Measurements from ENCODE around the gene CDC42EP3. TPM values are rescaled to one million over a fixed set of nuclear protein-coding genes. Genes with fewer than 3 reads are reported as not detected.

The CDC42EP3 gene
- total and polyA plus RNA-seq, 8 donors = 6.7 to 89.7 (median 17.2) TPM

- Histone ChIP-seq H3K27ac (peak overlapping the region in 1 of 5 donors; percentile 17), H3K4me3 (peak overlapping the region in 2 of 4 donors; percentile 84 to 90), H3K9me3 (no peaks in the 10 kb centered on the region), H3K27me3 (no peaks in the 10 kb centered on the region), H3K36me3 (peaks cover 0 to 7% (median 6%) of the 10 kb centered on the region in 4 donors), H3K4me1 (peaks cover 28 to 85% (median 57%) of the 10 kb centered on the region in 4 donors)
- intact Hi-C loops (cut with DNase I; ENCODE audit: low total_unique reads) = no loop called here
- DNase-seq = no peak
- WGBS, 5 donors = 81 to 94% (median 88%) methylated on average over 2 of the region's 2 CpGs
- TF ChIP-seq, protein P1, sequence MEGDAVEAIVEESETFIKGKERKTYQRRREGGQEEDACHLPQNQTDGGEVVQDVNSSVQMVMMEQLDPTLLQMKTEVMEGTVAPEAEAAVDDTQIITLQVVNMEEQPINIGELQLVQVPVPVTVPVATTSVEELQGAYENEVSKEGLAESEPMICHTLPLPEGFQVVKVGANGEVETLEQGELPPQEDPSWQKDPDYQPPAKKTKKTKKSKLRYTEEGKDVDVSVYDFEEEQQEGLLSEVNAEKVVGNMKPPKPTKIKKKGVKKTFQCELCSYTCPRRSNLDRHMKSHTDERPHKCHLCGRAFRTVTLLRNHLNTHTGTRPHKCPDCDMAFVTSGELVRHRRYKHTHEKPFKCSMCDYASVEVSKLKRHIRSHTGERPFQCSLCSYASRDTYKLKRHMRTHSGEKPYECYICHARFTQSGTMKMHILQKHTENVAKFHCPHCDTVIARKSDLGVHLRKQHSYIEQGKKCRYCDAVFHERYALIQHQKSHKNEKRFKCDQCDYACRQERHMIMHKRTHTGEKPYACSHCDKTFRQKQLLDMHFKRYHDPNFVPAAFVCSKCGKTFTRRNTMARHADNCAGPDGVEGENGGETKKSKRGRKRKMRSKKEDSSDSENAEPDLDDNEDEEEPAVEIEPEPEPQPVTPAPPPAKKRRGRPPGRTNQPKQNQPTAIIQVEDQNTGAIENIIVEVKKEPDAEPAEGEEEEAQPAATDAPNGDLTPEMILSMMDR (IDR thresholded peaks at IDR 0.05) = no peak
- no peak for TF ChIP-seq EP300 (IDR thresholded peaks at IDR 0.05)
- no peak for TF ChIP-seq POLR2A (IDR thresholded peaks at IDR 0.05)
- TF ChIP-seq POLR2AphosphoS5 (IDR thresholded peaks at IDR 0.05) = no peak
Observed at GRCh38 chr2:37667704-37668103, 3.7 kb downstream of the CDC42EP3 start.

- TF ChIP-seq POLR2AphosphoS5 (IDR thresholded peaks at IDR 0.05) (no peak), EP300 (IDR thresholded peaks at IDR 0.05) (no peak), POLR2A (IDR thresholded peaks at IDR 0.05) (no peak)
- TF ChIP-seq, protein P1 (IDR thresholded peaks at IDR 0.05) = no peak
- Histone ChIP-seq H3K27ac (peak overlapping the region in 3 of 5 donors; percentile 3 to 44 (median 13)), H3K9me3 (no peaks in the 10 kb centered on the region), H3K36me3 (peaks cover 0 to 7% (median 6%) of the 10 kb centered on the region in 4 donors), H3K4me1 (peaks cover 24 to 93% (median 58%) of the 10 kb centered on the region in 4 donors), H3K27me3 (no peaks in the 10 kb centered on the region), H3K4me3 (peak overlapping the region in 2 of 4 donors; percentile 84 to 90)
- no peak for DNase-seq
- WGBS, 5 donors = 62 to 89% (median 80%) methylated on average over 2 of the region's 2 CpGs
- intact Hi-C loops (cut with DNase I; ENCODE audit: low total_unique reads) = no loop called here
Observed at GRCh38 chr2:37666772-37667171, 4.7 kb downstream of the CDC42EP3 start.

- 63 to 74% (median 66%) methylated on average over 11 of the region's 11 CpGs for WGBS, 5 donors
- H3K4me1 ChIP-seq = peaks cover 24 to 100% (median 59%) of the 10 kb centered on the region in 4 donors
- peaks cover 0 to 7% (median 6%) of the 10 kb centered on the region in 4 donors for H3K36me3 ChIP-seq
- TF ChIP-seq POLR2A (IDR thresholded peaks at IDR 0.05) (no peak), EP300 (IDR thresholded peaks at IDR 0.05) (no peak), POLR2AphosphoS5 (IDR thresholded peaks at IDR 0.05) (no peak)
- TF ChIP-seq, protein P1 (IDR thresholded peaks at IDR 0.05) = no peak
- peak overlapping the region in 3 of 5 donors; percentile 0 to 44 (median 13) for H3K27ac ChIP-seq
- intact Hi-C loops (cut with DNase I; ENCODE audit: low total_unique reads) = no loop called here
- DNase-seq = no peak
- no peak overlapping the region for H3K4me3 ChIP-seq
- H3K27me3 ChIP-seq = no peaks in the 10 kb centered on the region
- no peaks in the 10 kb centered on the region for H3K9me3 ChIP-seq
Observed at GRCh38 chr2:37665604-37666362, 5.7 kb downstream of the CDC42EP3 start.

- H3K4me3 ChIP-seq = no peak overlapping the region
- H3K9me3 ChIP-seq = no peaks in the 10 kb centered on the region
- no peak for DNase-seq
- peaks cover 26 to 100% (median 59%) of the 10 kb centered on the region in 4 donors for H3K4me1 ChIP-seq
- peak overlapping the region in 3 of 5 donors; percentile 0 to 44 (median 29) for H3K27ac ChIP-seq
- no peaks in the 10 kb centered on the region for H3K27me3 ChIP-seq
- TF ChIP-seq, protein P1 (IDR thresholded peaks at IDR 0.05) = no peak
- TF ChIP-seq POLR2AphosphoS5 (IDR thresholded peaks at IDR 0.05) (no peak), POLR2A (IDR thresholded peaks at IDR 0.05) (no peak), EP300 (IDR thresholded peaks at IDR 0.05) (no peak)
- intact Hi-C loops (cut with DNase I; ENCODE audit: low total_unique reads) = no loop called here
- peaks cover 0 to 7% (median 6%) of the 10 kb centered on the region in 4 donors for H3K36me3 ChIP-seq
- WGBS, 5 donors = 83 to 97% (median 90%) methylated on average over 2 of the region's 2 CpGs
Observed at GRCh38 chr2:37665043-37665442, 6.4 kb downstream of the CDC42EP3 start.

Data from stomach (tissue), 9 donors.